Measurements from ENCODE around the gene SLC45A3.

GRCh38 chr1:205656236-205656635 is 24.1 kb downstream of the SLC45A3 start:
- TF ChIP-seq CTCF (conservative IDR thresholded peaks at IDR 0.05) (no peak), ZFX (IDR thresholded peaks at IDR 0.05) (no peak)

All from C4-2B (cell line).